ENCODE data around the gene SERPINA4.

GRCh38 chr14:94593376-94593748 lies 32.1 kb downstream of the SERPINA4 start:
- TF ChIP-seq CTCF (IDR thresholded peaks at IDR 0.05), result no peak
- TF ChIP-seq POLR2A (IDR thresholded peaks at IDR 0.05), result no peak
- no peak for TF ChIP-seq POLR2AphosphoS5 (IDR thresholded peaks at IDR 0.05)

Data from suprapubic skin (tissue), 4 donors.